PFSK-1 (cell line): ENCODE measurements around the gene RBMS3.

Experiments
- FOXP2 ChIP-seq: optimal IDR thresholded peaks from 2 replicates; pipeline ENCODE3; 2011; ENCODE audit warnings: borderline replicate concordance, control low read depth, inconsistent platforms; ENCODE audit not compliant: insufficient read depth; ENCODE audit errors: extremely low read length, extremely low read depth
- POLR2AphosphoS5 ChIP-seq: IDR thresholded peaks from 2 replicates; pipeline ENCODE4 v1.6.1; 2012; ENCODE audit warnings: low read depth, mild to moderate bottlenecking, control low read depth, low read length, moderate library complexity
- REST ChIP-seq, 2 experiments: IDR thresholded peaks; 2 replicates each; pipeline versions ENCODE4 v1.6.1 to v1.8.0; 2011 to 2012; ENCODE audit warnings: low read depth in 2 of 2, low read length in 2 of 2, control low read depth in 1 of 2, inconsistent platforms in 1 of 2, mild to moderate bottlenecking in 1 of 2, moderate library complexity in 1 of 2; ENCODE audit not compliant: insufficient read depth in 1 of 2
- SIN3A ChIP-seq: IDR thresholded peaks from 2 replicates; pipeline ENCODE4 v1.6.1; 2012; ENCODE audit warnings: mild to moderate bottlenecking, low read length, moderate library complexity, borderline replicate concordance; ENCODE audit not compliant: insufficient read depth
- TAF1 ChIP-seq: IDR thresholded peaks from 2 replicates; pipeline ENCODE4 v1.6.1; 2012; ENCODE audit warnings: low read length, control low read depth, borderline replicate concordance; ENCODE audit not compliant: insufficient read depth

The RBMS3 gene

GRCh38 chr3:29643034-29643425 lies 362.2 kb downstream of the RBMS3 start:
- TF ChIP-seq SIN3A (peak; percentile 79; the same call in 1 of the 2 replicates), FOXP2 (no peak), REST (IDR thresholded peaks at IDR 0.05; ENCODE audit: insufficient read depth in 1 of 2, low read depth in 2 of 2, low read length in 2 of 2) (peak in 1 of 2 experiments; percentile 61; a peak in 1 of 4 replicates), POLR2AphosphoS5 (peak; percentile 49; the same call in 1 of the 2 replicates)

GRCh38 chr3:29644261-29644660 lies 363.4 kb downstream of the RBMS3 start:
- TF ChIP-seq SIN3A (no peak), POLR2AphosphoS5 (no peak), REST (IDR thresholded peaks at IDR 0.05; ENCODE audit: insufficient read depth in 1 of 2, low read depth in 2 of 2, low read length in 2 of 2) (no peak), TAF1 (no peak), FOXP2 (no peak)

GRCh38 chr3:29644956-29645636 lies 364.2 kb downstream of the RBMS3 start:
- TF ChIP-seq POLR2AphosphoS5 (no peak), TAF1 (no peak), SIN3A (no peak), FOXP2 (no peak), REST (IDR thresholded peaks at IDR 0.05; ENCODE audit: insufficient read depth in 1 of 2, low read depth in 2 of 2, low read length in 2 of 2) (no peak)

- no peak for TF ChIP-seq TAF1
- no peak for TF ChIP-seq POLR2AphosphoS5
- no peak for TF ChIP-seq SIN3A
- TF ChIP-seq REST (IDR thresholded peaks at IDR 0.05; ENCODE audit: insufficient read depth in 1 of 2, low read depth in 2 of 2, low read length in 2 of 2): no peak
Observed at GRCh38 chr3:29646043-29646442, 365.2 kb downstream of the RBMS3 start.
